ENCODE results near the gene ARHGEF28.

Gene ARHGEF28

DNA sequence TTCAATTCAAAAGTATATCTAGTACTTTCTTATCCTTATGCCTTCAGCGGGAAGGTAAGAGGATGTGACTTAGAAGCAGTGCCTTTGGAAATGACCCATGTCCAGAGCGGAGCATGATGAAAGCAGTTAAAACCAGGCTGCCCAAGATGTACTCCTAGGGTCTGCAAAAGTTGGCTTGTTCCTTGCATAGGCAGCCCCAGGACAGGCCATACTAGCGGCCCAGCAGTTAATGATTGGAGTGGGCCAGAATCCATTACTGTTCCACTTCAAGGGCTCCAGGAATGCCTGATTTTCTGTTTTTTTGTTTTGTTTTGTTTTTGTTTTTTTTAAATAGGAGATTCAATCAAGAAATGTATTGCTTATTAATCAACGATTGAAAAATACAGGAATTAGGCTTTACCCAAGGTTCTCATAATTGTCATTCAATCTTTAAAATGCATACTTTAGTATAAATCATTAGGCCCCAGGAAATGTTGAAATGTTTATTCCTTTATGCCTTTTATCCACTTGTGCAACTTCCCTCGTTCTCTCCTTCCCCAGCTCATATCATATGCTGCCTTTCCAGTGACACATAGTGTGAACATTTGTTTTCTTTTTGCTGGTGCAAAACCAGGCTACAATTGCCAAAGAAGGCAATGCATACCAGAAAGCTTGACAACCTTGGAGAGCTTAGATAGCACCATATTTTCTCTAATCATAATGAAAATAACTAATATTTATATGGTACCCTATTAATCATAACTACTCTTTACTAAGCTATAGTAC is 190.8 kb downstream of the ARHGEF28 start:
- DNase-seq (ENCODE audit: low read depth in 2 of 2): no peak

DNA sequence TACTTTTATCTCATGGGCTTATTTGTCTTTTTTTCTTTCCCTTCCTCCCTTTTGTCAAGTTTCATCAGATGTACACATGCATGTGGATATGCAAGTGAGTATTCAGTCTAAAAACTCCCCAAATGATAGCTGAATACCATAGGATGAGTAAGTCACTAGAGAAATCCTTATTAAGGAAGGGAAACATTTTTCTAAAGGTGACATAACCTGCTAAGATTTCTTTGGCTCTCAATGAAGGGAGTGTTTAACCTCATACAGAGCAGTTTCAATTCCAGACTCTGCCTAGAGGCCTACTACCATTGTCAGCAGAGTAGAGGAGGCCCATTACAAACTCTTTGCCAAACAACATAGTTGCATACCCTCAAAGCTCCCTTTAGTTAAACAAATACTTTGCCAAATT is 192.4 kb downstream of the ARHGEF28 start:
- no peak for DNase-seq (ENCODE audit: low read depth in 2 of 2)

DNA sequence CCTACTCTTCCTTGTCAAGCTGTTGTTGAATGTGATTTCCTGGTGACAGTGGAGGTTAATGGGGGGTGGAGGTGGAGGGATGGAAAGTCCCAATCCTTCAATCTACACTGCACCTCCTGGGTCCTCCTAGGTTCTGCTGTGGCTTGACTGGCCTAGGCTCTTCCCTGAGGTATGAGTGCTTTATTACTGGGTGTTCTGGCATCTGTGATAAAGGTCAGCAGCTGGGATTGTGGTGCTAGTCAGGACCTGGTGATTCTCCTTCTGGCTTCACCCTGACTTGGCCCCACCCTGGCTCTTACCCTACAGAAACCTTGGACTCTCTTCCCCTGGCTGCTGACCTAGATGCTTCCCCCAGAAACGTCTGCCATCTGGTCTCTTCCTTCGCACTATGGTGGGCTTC is 194.3 kb downstream of the ARHGEF28 start:
- no peak for DNase-seq (ENCODE audit: low read depth in 2 of 2)

DNA sequence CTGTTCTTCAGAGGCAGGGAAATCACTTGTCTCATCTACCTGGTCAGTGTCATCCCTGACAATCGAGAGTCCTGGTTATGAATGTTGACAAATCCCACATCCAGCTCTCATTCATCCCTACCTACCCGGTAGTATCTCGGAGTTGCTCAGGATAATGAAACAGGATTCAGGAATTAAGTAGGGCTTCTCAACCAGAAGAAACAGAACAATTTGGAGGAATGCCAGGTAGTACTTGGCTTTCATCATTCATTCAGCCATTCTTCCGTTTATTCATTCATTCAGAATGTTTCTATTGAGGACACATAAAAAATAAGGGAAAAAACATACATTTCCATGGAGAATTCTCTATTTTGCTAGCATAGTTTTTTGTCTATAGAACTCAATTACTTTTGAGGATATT is 195.0 kb downstream of the ARHGEF28 start:
- no peak for DNase-seq (ENCODE audit: low read depth in 2 of 2)

DNA sequence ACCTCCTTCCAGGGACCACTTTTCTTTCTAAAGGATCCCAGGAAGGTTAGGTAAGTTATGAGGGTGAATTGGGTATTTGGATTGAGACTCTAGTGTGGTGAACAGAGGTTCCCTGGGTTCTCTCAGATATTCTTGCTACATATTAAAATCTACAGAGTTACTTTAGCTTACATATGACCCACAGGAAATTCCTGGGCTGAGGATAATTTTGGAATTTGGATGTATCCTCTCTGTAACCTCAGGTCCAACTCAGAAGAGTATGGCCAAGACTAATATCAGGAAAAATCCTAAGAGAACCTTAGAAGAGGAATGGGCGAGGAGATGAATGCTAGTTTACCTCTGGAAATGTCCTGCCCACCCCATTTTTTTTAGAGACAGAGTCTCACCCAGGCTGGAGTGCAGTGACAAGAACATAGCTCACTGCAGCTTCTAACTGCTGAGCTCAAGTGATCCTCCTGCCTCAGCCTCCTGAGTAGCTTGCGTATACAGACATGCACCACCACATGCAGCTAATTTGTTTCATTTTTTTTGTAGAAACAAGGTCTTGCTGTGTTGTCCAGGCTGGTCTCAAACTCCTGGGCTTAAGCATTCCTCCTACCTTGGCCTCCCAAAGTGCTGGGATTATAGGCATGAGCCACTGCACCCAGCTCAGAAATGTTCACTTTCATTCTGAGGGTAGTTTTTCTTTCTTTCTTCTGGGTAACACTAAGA is 196.4 kb downstream of the ARHGEF28 start:
- no peak for DNase-seq (ENCODE audit: low read depth in 2 of 2)

DNA sequence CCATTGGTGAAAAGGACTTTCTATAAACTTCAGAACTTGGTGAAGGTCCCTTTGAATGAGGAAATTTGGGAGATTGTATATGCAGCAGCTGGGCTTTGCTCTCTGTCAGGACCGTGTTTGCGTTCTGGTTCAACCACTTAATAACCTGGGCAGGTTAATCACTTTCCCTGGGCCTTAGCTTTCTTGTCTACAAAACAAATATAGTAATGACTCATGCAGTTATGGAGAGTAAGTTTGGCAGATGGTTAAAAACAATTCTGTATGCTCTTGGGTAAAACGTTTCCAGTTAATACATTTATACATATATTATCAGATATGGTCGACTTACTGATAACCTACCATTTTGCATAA is 197.0 kb downstream of the ARHGEF28 start:
- DNase-seq (ENCODE audit: low read depth in 2 of 2): no peak

DNA sequence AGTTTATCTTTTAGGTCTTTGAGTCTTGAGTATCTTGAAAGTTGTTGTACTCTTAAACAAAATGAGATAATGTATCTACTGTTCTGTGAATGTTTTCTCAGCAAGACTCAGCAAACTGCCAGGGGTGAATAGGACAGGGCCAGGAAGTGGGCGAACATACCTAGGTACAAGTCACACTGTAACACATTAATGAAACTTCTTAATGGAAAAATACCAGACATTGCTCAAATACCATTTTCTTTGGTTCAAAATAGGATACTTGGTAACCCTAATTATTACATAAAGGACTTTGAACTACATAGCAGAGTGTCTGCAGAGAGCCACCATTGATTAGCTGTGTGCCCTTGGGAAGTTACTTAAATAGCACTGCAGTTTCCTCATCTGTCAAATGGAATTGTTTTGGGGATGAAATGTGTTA is 197.5 kb downstream of the ARHGEF28 start:
- no peak for DNase-seq (ENCODE audit: low read depth in 2 of 2)

DNA sequence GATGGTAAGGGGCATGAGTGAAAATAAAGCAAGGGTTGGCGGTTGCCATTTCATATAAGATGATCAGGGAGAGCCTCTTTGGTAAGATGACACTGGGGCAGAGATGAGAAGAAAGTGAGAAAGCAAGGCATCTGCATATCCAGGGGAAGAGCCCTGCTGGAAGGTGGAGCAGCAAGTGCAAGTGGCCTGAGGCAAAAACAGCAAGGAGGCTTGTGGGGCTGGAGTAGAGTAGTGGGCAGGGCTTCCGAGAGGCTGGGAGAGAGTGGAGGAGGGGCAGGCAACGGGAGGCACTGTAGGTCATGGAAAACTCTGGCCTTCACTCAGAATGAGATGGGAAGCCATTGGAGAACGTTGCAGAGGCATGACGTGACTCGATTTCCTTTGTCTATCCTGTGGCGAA is 199.2 kb downstream of the ARHGEF28 start:
- DNase-seq (ENCODE audit: low read depth in 2 of 2): no peak

DNA sequence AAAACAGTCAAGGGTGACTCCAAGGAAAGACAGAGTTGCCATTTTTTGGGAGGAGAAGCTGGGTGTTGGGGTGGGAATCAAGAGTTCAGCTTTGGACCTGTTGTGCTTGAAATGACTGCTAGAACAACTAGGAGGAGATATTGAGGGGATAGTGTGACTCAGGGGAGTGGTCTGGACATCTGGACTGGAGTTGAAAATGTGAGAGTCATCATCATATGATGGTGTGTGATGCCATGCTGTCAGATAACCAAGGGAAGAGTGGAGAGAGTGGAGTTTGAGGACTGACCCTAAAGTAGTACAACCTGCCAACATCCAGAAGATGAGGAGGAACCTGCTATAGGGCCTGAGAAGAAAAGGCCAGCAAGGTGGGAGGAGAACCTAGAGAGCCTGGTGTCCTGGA is 199.7 kb downstream of the ARHGEF28 start:
- DNase-seq (ENCODE audit: low read depth in 2 of 2): no peak

DNA sequence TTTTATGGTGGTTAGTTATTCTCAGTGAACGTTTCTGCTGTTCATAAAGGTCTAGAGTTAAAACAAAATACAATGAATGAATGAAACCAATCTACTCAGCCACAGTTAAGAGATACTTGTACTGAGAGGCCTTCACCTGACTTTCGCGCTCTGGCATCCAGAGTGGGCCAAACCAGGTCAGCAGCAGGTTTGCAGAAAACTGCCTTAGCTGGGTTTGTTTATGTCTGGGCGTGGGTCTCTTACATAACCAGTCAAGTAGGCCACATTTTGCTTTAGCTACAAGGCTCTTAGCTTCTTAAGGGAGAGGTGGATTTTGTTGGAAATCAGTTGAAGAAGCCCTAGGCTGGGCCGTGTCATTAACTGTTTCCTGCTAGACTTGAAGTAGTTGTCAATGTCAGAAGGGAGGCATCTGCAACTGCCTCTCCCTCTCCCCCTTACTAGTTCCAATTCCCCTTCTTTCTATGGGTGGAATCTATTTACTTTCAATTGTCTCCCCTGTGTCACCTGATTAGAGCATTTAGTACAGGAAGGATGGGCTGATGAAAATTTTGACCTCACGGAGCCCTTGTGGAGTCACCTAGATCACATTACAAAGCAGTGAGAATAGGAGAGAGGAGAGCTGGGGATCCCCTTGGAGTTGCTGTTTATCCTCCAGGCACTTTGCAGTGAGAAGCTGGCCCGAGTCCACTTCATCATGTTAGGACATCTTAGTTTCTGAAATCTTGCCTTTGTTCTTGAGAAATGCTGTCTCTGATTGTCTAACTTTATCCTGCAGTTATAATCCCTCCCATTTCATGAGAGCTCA is 200.5 kb downstream of the ARHGEF28 start:
- DNase-seq (ENCODE audit: low read depth in 2 of 2): no peak

DNA sequence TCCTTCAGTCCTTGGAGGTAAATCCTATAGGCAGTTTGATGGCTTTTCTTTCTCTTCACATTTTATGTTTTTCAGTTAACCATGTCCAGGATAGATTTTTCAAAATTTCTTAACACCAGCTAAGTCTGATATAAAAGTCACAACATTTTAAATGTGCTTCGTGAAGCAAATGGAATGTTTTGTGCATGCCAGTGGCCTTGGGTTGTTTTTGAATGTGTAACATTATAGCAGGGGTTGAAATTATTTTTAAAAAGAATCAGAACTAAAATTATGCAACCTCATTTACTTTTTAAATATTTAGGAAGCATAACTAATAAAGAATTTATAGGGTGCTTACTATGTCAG is 201.1 kb downstream of the ARHGEF28 start:
- no peak for DNase-seq (ENCODE audit: low read depth in 2 of 2)

DNA sequence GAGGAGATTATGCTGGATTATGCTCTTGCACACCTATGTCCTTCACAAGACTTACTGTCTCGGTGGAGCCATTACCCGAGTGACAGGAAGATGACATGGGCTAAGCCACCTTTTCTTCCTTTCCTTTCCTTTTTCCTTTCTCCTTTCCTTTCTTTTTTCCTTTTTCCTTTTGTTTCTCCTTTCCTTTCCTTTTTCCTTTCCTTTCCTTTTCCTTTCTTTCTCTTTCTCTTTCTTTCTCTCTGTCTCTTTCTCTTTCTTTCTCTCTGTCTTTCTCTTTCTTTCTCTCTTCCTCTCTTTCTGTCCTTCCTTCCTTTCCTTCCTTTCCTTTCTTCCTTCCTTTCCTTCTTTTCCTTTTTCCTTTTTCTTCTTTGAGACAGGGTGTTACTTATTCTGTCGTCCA is 202.5 kb downstream of the ARHGEF28 start:
- no peak for DNase-seq (ENCODE audit: low read depth in 2 of 2)

DNA sequence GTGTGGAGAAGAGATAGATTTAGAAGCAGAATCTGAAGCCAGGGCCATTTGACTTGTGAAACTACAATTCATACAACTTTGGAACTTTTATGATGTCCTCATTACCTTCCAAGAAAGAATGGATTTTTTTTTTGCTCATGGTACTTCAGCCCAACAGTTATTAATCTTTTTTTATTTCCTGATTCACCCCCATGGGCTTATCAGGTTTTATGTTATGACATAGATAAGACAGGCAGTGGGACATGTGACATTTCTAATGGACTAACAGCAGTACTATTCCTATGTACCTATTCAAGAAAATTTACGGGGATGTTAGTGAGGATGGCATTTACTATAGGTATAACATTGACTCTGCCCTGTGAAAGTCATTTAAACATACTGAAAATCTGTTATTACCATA is 204.7 kb downstream of the ARHGEF28 start:
- no peak for DNase-seq (ENCODE audit: low read depth in 2 of 2)

DNA sequence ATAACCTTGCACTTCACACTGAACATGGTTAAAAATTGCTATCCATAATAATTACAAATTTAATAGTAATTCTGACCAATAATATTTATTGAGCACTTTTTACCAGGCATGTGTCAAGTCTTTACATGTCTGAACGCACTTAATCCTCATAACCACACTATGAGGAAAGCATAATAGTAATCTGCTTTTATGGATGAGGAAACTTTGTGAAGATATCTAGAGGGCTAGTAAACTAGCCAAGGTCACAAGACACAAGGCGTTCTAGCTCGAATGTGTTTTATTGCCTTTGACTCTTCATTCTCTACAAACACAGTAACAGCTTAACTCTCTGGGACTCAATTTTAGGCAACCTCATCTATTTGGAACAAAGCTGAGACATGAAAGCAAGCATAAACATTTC is 205.1 kb downstream of the ARHGEF28 start:
- no peak for DNase-seq (ENCODE audit: low read depth in 2 of 2)

DNA sequence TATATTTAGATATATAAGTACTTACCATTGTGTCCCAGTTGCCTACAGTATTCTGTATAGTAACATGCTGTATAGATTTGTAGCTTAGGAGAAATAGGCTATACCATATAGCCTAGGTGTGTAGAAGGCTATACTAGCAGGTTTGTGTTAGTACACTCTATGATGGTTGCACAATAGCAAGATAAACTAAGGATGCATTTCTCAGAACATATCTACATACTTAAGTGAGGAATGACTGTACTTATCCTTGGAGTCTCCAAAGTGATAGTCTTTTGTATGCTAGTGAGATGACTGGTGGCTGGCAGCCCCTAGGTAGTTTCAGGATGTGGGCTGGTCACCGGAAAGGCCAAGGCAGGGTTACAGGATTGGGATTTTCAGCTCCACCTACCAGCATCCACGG is 208.7 kb downstream of the ARHGEF28 start:
- no peak for DNase-seq (ENCODE audit: low read depth in 2 of 2)

DNA sequence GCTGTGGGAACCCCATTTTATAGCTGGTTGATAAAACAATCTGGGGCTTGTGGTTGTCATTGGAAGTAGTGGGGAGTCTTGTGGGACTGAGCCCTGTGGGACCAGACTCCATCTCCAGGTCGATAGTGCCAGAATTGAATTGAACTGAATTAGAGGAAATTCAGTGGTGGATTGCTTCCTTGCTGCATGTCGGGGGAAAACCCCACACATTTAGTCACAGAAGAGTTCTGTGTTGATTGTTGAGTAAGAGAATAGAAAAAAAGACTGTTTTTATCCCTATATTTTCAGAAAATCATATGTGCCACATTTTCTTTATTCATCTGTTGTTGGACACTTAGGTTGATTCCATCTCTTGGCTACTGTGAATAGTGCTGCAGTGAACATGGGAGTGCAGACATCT is 209.7 kb downstream of the ARHGEF28 start:
- no peak for DNase-seq (ENCODE audit: low read depth in 2 of 2)

DNA sequence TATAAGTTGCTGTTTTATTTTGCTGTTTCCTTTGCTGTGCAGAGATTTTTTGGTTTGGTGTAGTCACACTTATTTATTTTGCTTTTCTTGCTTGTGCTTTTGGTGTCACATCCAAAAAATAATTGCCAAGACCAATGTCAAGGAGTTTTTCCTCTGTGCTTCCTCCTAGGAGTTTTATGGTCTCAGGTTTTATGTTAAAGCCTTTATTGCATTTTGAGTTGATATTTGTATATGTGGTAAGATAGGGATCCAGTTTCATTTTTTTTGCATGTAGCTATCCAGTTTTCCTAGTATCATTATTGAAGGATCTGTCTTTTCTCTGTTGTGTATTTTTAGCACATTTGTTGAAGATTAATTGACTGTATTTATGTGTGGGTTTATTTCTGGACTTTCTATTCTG is 210.6 kb downstream of the ARHGEF28 start:
- no peak for DNase-seq (ENCODE audit: low read depth in 2 of 2)

DNA sequence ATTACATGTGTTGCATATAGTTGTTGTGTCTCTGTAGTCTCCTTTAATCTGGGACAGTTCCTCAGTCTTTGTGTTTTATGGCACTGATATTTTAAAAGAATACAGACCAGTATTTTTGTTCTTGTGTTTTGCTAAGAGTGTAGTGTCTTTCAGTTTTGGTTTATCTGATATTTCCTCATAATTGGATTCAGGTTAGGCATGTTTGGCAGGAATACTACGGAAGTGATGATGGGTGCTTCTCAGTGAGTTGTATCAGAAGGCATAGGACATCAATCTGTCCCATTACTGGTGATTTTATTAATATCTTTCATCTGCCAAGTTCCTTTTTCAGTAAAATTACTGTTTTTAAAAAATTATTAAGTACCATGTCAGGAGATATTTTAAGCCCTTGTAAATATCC is 212.9 kb downstream of the ARHGEF28 start:
- no peak for DNase-seq (ENCODE audit: low read depth in 2 of 2)

DNA sequence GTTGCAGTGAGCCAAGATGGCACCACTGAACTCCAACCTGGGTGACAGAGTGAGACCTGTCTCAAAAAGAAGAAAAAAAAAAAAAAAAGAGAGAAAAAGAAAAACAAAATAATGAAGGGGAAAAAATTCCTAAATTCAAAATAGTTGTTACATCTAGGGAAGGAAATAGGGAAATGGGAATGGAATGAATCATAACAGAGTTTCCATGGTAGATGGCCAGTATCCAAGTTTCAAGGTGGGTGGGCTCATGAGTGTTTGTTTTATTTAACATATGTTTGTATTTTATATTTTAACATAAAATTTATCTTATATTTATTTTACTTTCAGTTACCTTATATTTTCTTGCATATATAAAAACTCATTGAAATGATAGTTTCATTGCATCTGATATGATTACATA is 215.6 kb downstream of the ARHGEF28 start:
- DNase-seq (ENCODE audit: low read depth in 2 of 2): no peak

DNA sequence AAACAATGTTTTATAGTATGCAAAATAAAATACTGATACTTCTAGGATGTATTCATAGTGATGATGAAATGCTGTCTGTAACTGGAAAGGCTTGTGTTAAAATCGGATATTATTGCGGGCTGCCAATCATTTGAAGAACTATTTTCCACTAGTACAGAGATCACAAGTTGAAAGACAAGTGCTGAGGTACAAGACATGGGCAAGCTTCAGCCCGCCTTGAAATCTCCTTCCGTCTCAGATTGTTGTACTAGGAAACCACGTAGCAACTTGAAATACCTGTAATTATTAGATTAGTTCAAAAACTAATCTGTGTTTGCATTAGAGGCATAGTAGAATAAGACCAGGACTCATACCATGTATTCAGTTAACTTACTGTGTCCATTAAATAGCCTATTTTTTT is 218.2 kb downstream of the ARHGEF28 start:
- DNase-seq (ENCODE audit: low read depth in 2 of 2): no peak

DNA sequence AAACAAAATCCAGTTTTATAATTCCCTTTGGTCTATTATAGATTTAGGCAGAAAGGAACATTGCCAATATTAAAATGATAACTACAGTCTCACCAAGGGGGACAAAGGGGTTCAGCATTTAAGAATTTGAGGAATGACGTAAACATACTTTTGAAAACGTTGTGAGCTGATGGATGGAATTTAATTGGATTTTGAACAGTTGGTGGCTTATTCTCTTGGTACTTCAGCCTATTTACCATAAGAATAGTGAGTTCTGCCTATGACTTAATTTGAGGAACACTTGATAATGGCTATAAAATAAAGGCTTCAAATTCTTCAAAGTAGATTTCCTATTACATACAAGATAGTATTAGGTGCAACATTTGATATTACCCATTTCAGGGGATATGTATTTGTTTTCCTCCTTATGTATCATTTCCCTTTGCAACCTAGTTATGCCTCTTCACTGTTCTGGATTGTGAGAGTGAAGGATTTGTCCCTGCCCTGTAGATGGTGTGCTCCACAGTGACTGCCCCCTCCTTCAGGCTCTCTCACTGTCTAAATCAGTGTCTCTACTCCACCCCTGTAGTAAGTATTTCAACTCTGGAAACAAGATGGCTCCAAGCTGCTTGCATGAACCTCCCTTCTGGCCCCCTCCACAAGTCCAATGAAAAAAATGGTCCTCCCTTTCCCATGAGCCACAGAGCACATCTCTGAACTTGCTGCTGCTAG is 225.6 kb downstream of the ARHGEF28 start:
- no peak for DNase-seq (ENCODE audit: low read depth in 2 of 2)

DNA sequence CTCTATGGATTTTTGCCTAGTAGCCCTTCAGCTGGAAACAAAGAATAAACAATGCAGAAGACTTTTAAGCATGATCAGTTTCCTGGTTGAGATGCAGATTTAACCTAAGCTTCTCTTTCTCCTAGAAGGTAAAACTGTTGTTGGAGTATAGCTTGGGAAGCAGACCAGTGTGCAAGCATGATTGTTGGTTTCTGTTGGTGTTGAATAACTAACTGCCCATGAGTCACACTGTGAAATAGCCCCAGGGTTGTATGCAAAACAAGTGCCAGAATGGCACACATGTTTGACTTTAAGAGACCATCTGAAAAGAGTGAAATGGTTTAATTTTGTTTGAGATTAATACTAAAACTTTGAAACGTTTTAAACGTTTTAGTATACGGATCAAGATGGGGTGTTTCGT is 227.1 kb downstream of the ARHGEF28 start:
- DNase-seq (ENCODE audit: low read depth in 2 of 2): no peak

Measured in stimulated activated CD8-positive, alpha-beta memory T cell treated with anti-CD3 and anti-CD28 coated beads, Interleukin-15, amount 100 ng/mL, for 48 hours (primary cell).